Neural progenitor cell (in vitro differentiated cells): ENCODE data around the gene TBC1D9.

ENCODE experiments used
- EZH2 ChIP-seq: fragments of 200-600 bp; sonication (generic); IDR thresholded peaks from 2 replicates; pipeline ENCODE4 v1.6.1; 2017; ENCODE audit warnings: antibody characterized with exemption, mild to moderate bottlenecking, moderate library complexity
- TF ChIP-seq, protein P1 (sequence below): fragments of 200-600 bp; sonication (generic); IDR thresholded peaks from 2 replicates; pipeline ENCODE4 v1.5.1; 2017; ENCODE audit warnings: antibody characterized with exemption, mild to moderate bottlenecking

DNA sequence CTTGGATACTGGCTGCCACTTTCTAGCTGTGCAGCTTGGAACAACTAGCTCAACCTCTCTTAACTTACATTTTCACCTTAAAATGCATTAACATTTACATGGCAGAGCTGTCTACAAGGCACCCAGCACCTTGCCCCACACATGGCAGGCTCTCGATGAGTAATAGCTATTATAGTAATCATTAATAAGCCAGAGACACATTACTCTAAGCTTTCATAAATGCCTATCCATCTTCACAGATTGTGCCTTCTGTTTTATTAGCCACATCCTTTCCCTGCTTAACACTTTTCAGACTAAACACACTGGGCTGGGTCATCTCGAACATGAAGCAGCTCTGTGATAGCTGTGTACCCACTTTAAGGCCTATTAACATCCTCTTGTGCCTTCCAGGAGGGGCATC is 103.6 kb downstream of the TBC1D9 start:
- TF ChIP-seq, protein P1, sequence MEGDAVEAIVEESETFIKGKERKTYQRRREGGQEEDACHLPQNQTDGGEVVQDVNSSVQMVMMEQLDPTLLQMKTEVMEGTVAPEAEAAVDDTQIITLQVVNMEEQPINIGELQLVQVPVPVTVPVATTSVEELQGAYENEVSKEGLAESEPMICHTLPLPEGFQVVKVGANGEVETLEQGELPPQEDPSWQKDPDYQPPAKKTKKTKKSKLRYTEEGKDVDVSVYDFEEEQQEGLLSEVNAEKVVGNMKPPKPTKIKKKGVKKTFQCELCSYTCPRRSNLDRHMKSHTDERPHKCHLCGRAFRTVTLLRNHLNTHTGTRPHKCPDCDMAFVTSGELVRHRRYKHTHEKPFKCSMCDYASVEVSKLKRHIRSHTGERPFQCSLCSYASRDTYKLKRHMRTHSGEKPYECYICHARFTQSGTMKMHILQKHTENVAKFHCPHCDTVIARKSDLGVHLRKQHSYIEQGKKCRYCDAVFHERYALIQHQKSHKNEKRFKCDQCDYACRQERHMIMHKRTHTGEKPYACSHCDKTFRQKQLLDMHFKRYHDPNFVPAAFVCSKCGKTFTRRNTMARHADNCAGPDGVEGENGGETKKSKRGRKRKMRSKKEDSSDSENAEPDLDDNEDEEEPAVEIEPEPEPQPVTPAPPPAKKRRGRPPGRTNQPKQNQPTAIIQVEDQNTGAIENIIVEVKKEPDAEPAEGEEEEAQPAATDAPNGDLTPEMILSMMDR, result no peak
- no peak for TF ChIP-seq EZH2
